CD4-positive, alpha-beta T cell treated with Interleukin-12 subunit alpha and Interleukin-12 subunit beta, for 1 hour (primary cell): ENCODE results near the gene C3orf20.
A peak's percentile ranks its signal among the peaks of the same experiment; 100 is the strongest.
"Not testable (repeated sequence)": the region's sequence is repeated elsewhere in the genome, so short reads cannot be mapped to it uniquely, and the experiment has no call there.

Experiments
- DNase-seq: peaks from one replicate; pipeline ENCODE4 v3.0.0-alpha.2; 2020

The C3orf20 gene

DNA sequence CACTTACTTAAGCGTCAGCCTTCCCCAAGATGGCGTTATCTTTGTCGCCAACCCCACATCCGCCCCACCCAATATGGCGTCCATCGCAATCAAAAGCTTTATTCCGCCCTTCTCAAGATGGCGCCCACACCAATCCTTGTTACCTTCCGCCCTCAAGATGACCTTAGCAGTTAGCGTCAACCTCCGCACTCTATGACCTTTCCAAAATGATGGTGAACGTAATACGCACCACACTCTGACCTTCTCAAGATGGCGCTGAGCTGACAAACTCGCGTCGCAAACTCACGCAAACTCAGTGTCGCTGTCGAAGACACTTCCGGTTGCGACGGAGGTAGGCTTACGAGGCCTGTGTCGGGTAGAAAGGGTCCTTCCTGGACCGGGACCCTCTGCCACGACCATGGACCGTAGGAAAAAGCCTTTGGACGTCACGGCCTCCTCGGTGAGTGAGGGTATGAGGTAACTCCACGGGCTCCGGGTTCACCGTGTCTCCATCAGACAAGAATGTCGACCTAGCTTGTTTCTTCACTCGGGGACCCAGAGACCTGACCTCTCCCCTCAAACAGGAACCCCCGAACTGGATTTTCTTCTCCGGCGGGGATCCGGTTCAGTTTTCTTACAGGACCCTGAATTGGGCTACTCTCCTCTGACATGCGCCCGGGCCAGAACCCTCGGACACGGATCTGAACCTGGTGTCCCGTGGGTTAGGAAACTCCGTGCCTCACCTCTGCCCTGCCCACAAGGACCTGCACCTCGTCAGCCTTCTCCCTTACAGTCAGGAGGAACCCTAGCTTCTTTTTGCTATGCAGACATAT is 23.3 kb upstream of the C3orf20 start, which contains the start of gene CCDC174:
Gene CCDC174, plus strand, starts transcription at position 323 of the 812 bp plus-strand sequence. Its CDS starts 75 bp downstream, at position 398.
- peak; percentile 99 for DNase-seq

DNA sequence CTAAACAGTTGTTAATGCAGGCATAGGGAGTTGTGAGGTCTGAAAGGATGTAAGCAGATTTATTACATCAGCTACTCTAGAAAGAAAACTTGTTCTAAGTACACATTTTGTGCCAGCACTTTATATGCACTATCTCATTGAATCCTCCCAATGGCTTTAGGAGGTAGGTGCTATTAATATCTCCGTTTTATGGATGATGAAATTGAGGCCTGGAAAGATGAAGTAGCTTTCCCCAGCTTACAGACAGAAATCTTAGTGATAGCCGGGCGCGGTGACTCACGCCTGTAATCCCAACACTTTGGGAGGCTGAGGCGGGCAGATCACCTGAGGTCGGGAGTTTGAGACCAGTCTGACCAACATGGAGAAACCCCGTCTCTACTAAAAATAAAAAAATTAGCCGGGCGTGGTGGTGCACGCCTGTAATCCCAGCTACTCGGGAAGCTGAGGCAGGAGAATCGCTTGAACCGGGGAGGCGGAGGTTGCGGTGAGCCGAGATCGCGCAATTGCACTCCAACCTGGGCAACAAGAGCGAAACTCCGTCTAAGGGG is 22.5 kb upstream of the C3orf20 start:
- DNase-seq: not testable (repeated sequence)

DNA sequence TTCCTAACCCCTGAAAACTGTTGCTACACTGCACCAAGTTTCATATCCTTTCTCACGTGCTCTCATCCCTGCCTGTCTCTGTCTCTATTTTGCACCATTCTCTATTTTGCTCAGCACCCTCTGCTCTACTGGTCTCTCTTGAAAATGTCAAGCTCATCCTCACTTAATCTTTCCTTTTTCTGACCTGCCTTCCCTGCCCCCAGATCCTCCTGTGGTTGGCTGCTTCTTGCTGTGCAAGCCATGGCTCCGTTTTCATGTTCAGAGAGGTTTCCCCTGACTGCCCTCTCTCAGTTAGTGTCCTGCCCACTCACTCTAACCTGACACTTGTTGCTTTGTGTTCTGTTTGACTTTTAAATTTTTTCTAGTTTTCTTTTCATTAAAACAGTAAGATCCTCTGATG is 17.4 kb upstream of the C3orf20 start:
- no peak for DNase-seq

DNA sequence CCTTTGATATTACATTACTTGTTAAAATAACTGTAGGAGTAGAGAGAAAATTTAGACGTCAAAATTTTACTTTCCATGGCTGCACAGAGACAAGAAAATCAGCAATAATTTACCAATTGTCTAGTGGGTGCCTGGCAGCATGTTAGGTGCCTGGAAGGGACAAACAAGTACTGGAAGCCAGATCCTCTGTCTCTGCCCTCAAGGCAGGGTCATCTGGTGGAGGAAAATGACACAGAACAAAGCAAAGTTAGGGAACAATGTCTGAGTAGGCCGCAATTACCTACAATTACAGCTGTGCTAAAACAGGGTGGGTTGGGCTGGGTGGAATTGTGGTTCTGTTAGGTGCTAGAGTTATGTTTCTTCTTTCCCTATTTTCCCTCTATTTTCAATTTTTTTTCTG is 16.0 kb upstream of the C3orf20 start:
- no peak for DNase-seq

DNA sequence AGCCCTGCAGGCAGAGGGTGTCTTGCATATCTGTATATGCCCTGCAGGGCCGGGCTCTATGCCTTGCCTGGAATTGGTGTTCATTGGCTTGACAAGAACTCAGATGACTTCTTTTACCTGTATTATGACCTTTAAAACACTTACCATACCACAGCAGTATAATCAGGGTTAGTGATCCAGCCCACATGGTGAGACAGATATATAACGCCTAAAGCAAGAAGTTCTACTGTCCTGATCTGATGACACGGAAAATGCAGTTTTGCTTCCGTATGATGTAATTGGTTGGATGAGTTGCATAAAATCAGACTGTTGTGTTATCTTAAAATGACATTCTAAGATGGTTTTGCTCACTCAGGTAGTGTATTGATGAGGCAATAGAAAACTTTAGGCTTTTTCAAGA is 14.0 kb upstream of the C3orf20 start:
- DNase-seq: no peak

- no peak for DNase-seq
Measured at GRCh38 chr3:14663396-14664135, 11.4 kb upstream of the C3orf20 start.

DNA sequence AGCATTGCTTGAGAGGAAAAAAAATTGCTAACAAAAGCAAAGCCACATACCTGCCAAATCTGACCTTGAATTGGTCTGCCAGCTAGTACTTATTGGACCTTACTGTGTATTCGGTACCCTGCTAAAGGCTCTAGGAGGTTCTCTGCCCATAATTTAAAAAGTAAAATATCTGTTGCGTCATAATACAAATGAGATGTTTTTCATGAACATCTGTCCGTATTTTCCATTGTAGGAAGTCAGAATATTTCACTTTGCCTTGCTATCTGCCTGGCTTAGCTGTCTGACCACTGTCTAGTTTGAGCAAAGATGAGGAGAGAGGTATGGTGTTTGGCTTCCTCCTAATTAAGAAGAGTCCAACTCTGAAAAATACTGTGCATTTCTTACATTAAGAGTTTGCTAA is 10.8 kb upstream of the C3orf20 start:
- no peak for DNase-seq

DNA sequence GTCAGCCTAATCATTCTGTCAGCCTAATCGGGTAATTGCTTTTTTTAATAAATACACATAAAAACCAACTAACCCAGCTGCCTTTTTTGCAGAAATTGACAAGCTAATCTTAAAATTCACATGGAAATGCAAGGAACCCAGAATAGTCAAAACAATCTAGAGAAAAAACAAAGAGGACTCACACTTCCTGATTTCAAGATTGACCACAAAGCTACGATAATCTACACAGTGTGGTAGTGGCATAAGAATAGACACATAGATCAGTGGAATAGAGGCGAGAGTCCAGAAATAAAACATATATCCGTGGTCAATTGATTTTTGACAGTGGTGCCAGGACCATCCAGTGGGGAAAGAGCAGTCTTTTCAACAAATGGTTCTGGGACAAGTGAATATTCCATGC is 2.4 kb upstream of the C3orf20 start:
- DNase-seq: no peak

- DNase-seq: no peak
Measured at GRCh38 chr3:14676881-14677280, 1.9 kb downstream of the C3orf20 start.

GRCh38 chr3:14678015-14678503 is 3.1 kb downstream of the C3orf20 start:
- DNase-seq: no peak

- DNase-seq: no peak
Measured at GRCh38 chr3:14680115-14680514, 5.2 kb downstream of the C3orf20 start.

DNA sequence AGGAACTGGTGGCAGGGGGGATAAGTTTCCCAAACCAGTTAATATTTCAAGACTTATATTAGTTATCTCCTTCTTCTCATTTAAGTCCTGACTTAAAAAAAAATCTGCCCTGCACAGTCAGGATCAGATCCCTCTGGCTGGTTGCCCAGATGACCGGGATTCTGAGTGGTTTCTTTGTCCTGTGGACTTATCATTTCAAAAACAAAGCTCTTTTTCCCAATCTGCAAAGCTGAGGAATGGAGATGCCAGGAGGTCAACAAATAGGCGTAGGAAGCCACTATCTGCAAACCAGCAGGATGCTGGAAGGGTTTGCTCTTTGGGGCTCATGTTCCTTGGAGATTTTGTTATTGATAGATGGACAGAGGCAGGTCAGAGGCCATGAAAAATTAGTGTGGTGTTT is 5.8 kb downstream of the C3orf20 start:
- DNase-seq: no peak

DNA sequence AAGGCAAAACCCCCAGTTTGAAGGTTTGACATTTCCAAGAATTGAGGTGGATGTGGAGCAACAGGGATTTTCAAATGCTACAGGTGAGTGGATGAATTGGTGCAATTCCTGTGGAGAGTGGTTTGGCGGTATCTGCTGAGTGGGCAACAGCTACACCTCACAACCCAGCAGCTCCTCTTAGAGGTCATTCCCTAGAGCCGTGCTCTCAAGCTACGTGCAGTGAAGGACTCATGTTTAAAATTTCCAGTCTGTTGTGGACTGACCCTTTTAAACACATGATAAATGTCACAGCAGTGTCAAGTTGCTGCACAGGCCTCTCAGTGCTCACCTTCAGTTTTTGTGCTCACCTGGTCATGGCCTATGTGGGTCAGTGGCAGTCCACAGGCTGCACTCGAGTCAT is 9.5 kb downstream of the C3orf20 start:
- DNase-seq: no peak

DNA sequence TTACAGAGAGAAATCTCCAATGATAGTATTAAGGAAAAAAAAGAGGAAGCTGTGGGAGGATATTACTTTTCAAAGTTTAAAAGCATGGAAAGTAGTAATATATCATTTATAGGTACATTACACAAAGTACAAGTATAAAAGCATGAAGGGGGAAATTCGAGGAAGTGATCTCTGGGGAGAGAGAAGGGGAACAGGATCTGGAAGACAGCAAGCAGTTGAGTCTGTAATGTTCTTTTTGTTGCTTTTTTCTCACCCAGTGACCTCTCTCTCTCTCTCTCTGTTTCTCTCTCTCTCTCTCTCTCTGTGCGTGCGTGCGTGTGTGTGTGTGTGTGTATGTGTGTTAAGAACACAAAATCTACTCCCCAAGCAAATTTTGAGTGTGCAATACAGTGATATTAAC is 10.2 kb downstream of the C3orf20 start:
- DNase-seq: no peak

- no peak for DNase-seq
Measured at GRCh38 chr3:14687360-14687759, 12.4 kb downstream of the C3orf20 start.

GRCh38 chr3:14688525-14688924 is 13.6 kb downstream of the C3orf20 start:
- DNase-seq: no peak

DNA sequence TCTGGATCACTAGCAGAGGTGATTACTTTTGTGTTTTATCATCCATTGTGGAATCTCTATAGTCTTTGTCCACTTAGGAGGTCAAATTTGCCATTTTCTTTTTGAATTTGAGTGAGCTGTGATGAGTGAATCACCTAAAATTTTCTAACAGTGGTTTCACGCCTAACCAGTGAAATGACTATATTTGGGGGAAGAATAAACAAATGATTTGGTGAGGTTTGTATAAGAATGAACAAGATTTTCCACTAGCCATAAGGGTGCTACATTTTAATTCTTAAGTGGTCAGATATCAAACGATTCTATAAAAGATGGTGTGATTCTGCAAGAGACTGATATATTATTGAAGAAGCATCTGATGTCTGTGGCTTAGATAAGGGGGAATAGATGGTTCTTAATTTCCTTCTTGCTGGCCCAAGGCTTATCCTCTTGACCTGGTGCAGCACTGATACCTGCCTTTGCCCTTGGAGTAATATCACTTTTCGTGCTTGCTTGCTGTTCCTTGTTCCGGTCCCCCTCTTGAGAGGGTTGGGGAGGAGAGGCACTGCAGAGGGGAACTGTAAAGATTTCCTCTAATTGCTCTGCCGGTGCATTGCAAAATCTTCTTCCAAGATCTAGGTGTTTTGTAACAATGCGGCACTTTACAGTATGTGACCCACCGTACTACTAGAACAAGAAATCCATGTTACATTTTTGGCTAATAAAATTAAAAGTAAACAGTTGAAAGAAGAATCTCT is 14.5 kb downstream of the C3orf20 start:
- DNase-seq: no peak

GRCh38 chr3:14691239-14691638 is 16.3 kb downstream of the C3orf20 start:
- DNase-seq: peak; percentile 4

GRCh38 chr3:14691719-14692118 is 16.8 kb downstream of the C3orf20 start:
- no peak for DNase-seq

DNA sequence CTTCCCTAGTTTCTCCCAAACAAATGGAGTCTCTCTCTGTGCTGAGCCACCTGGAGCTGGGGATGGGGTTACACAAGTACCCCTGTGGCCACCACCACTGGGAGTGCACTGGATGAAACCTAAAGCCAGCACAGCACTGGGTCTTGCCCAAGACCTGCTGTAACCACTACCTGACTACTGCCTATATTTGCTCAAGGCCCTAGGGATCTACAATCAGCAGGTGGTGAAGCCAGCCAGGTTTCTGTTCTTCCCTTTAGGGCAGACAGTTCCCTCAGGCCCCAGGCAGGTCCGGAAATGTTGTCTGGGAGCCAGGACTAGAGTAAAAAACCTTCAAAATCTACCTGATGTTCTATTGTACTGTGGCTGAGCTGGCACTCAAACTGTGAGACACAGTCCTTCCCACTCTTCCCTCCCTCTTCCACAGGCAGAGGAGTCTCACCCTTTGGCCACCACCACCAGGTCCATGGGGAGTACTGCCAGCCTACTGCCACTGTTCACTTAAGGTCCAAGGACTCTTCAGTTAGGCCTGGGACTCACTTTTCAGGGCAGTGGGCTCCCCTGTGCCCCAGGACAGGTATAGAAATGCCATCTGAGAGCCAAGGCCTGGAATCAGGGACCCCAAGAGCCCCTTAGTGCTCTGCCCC is 23.8 kb downstream of the C3orf20 start:
- DNase-seq: no peak

GRCh38 chr3:14699643-14700042 is 24.7 kb downstream of the C3orf20 start:
- DNase-seq: no peak

GRCh38 chr3:14700891-14701290 is 25.9 kb downstream of the C3orf20 start:
- DNase-seq: no peak

- no peak for DNase-seq
Measured at GRCh38 chr3:14701676-14702075, 26.7 kb downstream of the C3orf20 start.
